HG03565 (cell line): ENCODE measurements around the gene PRPSAP2.
A peak's percentile ranks its signal among the peaks of the same experiment; 100 is the strongest.

ENCODE experiments used
- ATAC-seq: cut with Tn5 transposase; IDR thresholded peaks from one replicate; pipeline ENCODE4 v1.9.1; 2021; ENCODE audit warnings: mild to moderate bottlenecking, moderate library complexity; ENCODE audit not compliant: unreplicated experiment

Gene PRPSAP2

DNA sequence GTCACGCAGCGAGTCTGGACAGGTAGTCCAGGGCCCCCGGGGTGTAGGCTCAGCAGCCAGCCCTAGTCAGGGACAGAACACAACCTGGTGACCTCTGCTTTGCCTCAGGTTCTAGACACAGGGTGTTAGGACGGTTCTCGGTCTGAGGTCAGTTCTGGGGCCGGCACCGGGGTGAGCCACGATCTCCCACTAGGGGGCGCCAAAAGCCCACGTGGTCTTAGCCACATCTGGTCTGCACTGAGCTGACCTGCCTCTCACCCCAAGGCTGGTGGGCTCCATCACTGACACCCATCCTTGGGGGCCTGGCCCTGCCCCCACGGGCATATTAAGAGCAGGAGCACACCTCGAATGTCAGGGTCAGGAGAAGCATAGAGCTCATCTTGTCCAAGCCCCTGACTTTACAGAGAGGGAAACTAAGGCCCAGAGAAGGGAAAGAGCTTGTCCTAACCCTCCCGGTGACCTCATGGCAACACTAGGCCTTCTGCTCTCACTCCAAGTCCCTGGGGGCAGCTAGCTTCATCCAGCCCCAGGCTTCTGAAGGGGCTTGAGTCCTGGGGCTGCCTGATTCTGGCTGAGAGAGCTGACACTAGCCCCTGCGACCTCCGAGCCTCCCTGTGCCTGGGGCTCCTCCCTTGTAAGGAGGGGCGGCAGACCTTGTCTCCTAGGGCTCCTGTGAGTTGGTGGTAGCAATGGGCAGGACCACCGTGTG is 103.0 kb downstream of the PRPSAP2 start:
- peak; percentile 43 for ATAC-seq

DNA sequence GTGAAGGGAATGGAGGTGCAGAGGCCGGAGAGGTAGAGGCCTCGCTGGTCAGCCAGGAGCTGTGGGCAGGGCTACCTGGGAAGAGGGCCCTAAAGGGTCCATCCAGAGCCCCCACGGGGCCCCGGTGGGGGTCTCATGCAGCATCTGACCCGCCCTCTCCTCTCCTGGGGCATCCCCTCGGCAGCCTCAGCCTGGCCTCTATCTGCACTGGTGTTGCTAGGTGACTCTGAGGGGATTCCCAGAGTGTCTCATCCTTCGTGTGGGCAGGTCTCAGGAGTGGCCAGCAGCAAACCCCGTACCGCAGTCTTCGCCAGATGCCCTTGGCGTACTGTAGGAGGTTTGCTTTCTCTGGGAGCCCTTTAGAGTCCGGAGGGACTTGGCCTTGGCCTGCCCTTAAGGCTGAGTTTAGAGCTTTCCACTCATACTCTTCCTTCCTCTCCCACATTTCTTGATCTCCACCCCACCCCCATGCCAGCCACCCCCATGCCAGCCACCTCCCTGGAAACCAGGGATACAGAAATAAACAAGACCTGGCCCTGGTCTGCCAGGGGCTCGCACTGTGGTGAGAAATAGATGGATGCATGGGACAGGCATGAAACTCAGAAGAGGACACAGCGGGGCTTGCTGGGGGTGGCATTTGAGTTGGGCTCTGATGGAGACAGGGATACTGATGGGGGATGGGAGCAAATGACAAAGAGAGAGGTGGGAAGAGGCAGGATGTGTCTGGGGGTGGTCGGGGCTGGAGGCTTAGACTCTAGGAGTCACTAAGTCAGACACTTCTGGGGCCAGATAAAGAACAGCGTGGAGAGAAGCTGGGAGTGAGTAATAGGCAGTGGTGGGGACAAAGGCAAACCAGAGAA is 103.9 kb downstream of the PRPSAP2 start:
- ATAC-seq: no peak

DNA sequence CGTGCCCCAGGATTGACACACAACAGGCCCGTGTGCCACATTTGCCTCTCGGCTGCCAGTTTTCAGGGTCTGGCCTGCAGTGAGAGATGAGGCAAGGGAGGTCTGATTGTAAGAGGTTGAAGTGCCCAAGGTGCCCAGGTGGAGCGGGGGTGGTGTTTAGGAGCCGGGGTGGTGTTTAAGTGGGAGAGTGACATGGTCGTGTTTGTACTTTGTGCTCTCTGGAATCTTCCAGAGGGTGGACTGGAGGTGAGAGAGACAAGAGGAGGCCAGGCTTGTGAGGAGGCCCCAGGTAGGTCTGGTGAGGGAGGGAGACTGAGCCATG is 104.5 kb downstream of the PRPSAP2 start:
- no peak for ATAC-seq

DNA sequence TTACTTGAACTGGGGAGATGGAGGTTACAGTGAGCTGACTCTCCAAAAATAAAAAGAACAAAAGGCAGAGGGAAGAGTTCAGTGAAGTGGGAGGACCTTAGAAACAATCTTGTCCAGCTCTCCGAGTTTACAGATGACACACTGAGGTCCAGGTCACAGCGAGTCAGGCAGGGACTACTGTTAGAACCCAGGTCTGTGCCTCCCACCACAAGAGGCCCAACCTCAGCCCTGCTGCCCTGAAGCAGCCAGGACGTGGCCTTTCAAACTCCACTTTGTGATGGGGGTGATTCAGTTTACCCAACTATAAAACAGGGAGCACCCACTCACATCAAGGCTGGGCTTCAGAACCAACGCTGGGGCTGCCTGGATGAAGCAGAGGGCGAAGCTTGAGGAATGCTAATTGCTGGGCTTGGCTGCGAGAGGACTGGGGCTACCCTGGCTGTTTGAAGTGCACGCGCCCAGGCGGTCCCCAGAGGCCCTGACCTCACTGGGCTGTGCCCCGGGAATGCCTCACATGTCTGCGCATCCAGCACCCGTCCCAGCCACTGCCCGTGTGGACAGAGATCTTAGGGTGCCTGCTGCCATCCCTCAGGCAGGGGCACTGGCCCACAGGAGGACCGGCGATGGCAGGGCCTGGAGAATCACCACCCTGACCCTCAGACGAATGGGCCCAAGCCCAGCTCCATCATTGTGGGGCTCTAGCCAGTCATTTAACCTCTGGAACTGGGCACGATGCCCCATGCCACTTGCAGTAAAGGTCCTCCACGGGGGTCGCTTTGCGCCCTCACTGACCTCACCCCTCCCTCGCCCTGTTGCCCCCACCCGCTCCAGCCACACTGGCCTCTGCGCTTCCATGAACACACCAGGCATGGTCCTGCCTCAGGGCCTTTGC is 105.4 kb downstream of the PRPSAP2 start:
- ATAC-seq: no peak

DNA sequence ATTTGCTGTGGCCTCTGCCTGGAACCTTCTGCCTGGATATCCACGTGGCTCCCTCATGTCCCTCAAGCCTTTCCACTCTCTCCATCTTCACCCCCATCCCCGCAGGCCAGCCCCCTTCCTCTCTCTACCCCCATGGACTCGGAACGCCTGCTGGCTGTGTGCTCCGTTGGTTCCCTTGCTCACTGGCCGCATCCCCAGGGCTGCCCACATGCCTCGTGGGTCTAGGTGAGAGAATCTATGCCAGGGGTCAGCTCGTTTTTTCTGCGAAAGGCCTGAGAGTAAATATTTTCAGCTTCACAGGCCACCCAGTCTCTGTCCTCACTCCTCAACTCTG is 106.1 kb downstream of the PRPSAP2 start:
- no peak for ATAC-seq

DNA sequence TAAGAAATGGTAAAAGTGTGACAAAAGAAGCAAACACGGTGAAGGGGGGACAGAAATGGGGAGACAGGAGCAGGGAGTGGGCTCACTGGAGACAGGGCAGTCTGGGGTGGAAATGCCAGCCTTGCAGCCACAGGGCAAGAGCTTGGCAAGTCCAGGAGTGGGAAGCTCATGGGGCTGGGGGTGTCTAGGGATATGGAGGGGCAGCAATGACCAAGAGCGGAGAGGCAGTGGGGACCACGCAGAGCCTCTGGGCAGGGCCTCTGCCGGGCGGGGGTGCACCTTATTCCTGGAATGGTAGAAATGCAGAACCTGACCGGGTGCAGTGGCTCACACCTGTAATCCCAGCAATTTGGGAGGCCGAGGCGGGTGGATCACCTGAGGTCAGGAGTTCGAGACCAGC is 106.6 kb downstream of the PRPSAP2 start:
- no peak for ATAC-seq

DNA sequence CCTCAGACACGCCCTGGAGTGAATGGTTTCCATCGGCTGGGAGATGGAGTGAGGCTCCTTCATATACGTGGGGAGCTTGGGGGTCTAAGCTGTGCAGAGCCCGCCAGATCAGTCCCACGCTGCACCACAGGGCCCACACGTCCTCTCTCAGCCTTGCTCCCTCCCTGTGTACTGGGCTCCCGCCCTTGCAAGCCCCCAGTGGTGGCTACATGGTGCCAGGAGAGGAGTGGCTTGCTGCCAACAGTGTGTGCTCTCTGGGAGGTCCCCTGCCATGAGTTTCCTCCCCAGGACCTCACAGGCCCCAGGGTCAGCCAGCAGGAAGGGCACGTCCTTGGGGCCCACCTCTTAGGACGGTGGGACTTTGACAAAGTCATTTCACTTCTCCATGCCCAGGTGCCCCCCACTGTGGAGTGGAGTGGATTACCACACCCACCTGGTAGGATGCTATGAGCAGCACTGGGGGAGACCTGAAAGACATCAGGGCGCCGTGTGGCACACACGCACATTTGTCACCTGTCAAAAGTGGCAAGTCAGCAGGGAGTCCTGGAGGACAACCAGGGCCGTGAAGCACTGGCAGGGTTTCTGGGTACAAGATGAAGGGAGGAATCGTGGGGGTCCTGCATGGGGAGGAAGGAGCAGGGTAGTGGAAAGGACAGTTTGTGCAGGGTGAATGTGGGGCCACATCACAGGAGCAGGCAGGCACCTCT is 107.8 kb downstream of the PRPSAP2 start:
- no peak for ATAC-seq

DNA sequence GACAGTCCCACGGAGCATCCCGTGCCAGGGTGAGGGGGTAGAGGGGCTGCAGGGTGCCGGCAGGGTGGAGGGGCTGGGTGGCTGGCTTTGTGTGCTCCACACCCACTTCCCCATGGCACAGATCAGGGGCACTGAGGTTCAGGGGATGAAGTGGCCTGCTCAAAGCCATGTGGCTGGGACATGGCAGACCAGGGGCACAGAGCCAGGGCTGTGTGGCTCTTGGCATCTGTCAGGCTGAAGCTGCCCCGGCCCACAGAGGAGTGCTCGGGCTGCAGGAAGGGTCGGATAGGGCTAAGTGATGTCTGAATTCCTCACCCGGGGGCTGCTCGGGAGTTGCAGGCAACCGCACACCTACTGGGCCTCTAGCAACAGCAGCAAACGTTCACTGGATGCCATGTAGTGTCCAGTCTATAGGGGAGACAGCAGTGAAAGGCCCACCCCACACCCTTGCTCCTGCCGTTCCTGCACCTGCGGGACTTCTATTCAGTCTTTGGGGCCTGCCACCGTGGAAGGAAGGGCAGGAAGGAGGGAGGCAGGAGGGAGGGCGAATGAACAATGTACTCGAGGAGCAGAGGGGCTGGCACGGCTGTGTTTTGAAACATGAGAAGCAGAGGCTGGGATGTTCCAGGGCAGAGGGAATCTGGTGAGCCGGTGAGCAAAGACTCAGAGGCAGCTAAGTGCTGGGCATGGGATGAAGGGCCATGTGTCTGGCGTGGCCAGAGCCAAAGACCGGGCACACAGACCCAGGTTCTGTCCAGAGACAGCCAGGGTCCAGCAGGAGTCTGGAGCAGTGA is 109.1 kb downstream of the PRPSAP2 start:
- ATAC-seq: no peak

DNA sequence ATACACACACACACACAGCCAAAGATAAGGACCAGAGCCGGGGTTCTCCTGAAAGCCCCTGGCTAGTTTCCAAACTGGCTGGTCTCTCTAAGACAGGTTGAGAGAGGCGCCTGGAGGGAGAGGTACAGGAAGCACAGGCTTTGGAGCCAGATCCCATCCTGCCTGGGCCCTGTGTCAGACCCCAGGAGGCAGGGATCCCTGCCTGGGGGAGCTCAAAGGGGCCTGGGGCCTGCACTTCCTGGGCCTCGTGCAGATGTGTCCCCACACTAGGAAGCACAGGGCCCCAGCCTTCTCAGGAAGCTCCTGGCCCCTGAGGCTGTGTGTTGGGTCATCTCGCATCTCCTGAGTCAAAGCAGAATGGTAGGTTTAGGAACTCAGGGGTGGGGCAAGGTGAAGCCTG is 110.0 kb downstream of the PRPSAP2 start:
- ATAC-seq: no peak

DNA sequence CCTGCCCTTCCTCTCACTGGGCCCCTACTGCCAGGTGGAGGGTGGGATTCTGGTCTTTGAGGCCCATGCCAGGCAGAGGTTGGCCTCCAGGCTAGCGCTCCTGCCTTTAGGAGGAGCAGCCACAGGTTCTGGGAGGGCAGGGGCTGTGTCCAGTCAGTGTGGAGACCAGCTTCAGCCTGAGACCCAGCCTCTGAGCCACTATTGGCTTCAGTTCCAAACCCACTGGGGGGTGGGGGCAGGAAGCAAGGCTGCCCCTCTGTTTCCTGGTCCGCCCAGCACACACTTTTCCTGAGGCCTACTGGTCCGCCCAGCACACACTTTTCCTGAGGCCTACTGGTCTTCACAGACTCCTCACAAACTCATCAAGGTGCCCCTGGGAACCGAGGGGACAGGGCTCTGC is 110.4 kb downstream of the PRPSAP2 start:
- ATAC-seq: no peak

DNA sequence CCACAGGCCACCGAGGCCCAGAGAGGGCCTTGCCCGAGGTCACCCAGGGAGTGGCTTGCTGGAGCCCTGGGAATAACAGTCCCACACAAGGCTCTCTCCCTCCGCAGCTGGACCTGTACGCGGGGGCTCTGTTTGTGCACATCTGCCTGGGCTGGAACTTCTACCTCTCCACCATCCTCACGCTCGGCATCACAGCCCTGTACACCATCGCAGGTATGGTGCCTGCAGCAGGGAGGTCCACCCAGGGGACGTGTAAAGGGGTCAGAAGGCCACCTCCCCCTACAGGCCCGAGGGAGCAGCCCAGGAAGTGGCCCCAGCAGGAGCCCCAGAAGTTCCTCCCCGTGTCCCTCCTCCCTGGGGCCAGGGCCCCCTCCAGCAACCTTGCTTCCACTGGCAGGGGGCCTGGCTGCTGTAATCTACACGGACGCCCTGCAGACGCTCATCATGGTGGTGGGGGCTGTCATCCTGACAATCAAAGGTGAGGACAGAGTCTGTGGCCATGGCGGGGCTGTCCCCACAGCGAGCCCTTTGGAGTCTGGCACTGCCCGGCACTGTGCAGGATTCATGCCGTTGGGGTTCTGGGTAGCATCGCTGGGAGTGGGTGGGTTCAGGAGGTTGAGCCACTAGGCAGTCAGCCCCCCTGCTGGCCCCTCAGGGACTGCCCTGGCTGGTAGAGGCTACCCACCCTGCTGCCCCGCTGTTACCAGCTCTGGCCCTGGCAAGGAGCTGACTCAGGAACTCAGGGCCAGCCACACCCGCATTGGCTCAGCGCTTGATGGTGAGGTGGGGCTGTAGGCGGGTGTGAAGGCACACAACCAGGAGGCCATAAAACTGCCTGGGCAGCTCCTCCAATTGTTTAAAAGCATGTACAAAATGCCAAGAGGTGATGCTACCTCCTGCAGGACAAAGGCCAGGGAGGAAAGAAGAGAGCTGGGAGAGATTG is 111.3 kb downstream of the PRPSAP2 start:
- ATAC-seq: no peak

DNA sequence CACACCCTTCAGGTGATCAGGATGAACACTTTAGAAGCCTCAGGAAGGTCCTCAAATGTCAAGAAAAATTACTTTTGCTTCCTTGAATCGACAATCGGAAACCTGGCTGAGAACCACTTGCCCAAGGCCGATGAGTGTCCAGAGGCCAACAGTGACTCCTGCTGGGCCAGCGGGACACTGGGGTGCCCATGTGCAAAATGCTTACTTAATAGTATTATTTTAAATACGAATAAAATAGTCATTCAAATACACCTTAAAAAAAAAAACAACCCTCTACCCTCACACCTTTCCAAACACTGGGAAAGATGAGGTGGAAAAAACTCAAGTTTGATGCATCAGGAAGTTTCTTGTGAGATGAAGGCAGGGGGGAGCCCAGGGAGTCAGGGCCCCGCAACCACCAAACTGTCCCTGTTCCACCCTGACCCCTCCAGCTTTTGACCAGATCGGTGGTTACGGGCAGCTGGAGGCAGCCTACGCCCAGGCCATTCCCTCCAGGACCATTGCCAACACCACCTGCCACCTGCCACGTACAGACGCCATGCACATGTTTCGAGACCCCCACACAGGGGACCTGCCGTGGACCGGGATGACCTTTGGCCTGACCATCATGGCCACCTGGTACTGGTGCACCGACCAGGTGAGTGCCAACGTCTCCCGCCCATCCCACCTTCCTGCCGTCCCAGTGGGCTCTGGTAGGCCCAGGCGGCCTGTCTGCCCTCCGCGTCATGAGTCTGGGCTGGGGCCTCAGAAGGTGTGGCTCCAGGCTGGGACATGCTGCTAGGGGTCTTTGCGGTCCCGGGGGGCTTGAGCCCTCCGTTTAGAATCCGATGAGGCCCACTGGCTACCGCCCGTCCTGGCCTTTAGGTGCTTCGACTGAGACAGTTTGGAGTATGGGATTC is 112.9 kb downstream of the PRPSAP2 start:
- no peak for ATAC-seq

DNA sequence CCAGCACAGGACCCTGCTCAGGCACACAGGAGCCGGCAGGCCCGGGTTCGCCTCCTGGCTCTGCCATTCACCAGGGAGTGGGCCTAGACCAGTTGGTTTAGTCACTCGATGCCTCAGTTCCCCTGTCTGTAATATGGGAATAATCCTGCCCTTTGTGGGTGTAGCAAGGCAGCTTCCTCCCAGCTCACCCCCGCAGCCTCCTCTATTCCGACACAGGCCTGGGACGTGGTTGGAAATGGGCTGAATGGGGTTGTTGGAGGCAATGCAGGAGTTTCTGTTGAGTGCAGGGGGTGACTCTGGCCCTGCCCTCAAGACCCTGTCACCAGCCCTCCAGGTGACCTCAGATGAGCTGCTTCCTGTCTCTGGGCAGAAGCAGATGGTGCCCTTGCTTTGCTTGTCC is 113.9 kb downstream of the PRPSAP2 start:
- no peak for ATAC-seq

DNA sequence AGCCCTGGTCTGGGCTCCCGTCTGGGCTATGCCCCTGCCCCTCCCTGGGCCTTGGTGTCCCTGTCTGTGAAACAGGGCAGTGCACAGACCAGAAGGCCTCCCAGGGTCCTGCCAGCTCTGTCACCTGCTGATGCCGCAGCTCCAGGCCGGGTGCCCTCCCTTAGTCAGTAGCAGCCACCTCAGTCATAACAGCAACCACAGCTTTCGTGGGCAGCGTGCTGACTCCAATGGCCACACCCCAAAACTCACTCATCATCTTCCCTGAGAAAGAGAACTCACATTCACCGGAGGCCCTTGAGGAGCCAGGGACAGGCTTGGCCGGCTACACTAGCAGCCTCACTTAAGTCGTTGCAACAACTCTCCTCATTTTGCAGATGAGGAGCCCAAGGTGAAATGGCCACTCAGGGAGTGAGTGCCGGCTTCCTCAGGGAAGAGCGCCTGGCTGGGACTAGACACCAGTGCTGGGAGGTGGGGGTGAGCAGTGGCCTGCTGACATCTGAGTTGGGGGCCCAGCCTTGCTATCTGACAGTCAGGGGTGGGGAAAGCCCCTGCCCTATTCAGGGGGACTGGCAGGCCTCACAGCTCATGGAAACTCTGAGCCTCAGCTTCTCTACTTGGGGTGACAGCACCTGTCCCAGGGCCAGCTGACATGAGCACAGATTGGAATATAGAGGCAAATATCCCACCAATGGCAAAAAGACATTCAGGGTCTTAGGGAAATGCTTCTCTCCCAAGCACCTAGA is 116.6 kb downstream of the PRPSAP2 start:
- ATAC-seq: no peak

DNA sequence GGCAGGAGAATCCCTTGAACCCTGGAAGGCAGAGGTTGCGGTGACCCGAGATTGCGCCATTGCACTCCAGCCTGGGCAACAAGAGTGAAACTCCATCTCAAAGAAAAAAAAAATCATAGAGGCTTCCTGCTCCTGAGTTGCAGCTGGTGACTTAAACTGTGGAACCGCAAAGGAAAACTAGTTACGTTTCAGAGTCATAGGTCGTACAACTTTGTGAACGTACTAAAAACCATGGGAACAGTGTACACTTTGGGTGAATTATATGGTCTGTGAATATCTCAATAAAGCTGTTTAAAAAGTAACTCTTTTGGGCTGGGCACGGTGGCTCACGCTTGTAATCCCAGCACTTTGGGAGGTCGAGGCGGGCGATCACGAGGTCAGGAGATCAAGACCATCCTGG is 117.7 kb downstream of the PRPSAP2 start:
- no peak for ATAC-seq

DNA sequence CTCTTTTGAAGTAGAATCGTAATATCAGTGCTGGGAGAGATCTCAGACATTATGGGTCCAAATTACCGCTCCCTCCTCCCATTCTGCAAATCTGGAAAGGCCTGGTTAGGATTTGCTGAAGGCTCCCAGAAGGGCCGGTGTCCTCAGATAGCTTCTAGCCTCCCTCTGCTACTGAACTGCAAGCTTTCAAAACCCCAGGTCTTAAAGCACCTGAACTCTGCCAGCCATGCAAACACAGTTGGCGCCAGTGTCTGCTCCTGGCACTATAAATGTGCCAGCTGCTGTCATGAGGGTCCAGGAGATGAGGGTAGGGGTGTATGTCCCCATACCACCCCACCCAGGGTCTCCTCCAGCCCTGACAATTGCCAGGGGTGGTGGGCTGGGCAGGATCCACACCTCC is 118.3 kb downstream of the PRPSAP2 start:
- no peak for ATAC-seq

DNA sequence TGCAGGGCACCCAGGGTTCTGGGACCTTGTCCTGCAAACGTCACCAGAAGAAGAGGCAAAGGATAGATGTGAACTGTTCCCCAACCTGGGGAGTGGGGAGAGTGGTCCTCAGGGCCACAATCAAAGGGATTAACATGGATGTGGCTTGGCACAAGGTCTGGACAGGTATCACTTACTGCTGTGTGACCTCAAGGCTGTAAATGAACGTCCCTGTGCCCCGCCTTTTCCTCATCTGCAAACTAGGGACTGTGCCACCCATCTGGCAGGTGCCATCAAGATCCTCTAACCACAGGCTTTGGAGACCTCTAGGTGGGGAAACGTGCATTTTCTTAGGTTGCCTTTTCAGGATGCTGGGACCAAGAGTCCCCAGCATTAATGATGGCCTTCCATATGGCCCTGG is 119.1 kb downstream of the PRPSAP2 start:
- no peak for ATAC-seq
